Measurements from ENCODE around the gene SMG5.

- TF ChIP-seq CTCF (IDR thresholded peaks at IDR 0.05) (no peak), POLR2A (IDR thresholded peaks at IDR 0.05) (no peak)
These were observed 60.5 kb downstream of the SMG5 start for GRCh38 chr1:156221986-156222692.
